ENCODE results near the gene TRPM3.

DNA sequence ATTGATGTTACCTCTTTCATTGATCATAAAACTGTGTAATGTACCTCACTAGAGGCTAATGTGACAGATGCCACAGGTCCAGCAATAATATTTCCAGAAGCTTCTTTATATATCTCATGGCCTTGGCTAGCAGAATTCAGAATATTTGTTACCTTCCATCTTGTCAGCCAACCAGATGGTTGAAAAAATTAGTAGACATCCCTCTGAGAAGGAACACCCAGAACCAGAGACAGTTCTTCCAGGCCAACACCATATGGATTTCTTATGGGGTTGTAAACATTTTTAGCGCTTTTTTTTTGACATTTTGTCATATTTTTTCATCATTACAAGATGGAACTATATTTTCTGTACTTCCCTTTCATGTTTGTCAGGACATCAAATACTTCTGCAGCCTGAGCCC, 428.2 kb downstream of the TRPM3 start:
- TF ChIP-seq POLR2AphosphoS5 (IDR thresholded peaks at IDR 0.05; ENCODE audit: low read depth) = no peak
- TF ChIP-seq, protein P1, sequence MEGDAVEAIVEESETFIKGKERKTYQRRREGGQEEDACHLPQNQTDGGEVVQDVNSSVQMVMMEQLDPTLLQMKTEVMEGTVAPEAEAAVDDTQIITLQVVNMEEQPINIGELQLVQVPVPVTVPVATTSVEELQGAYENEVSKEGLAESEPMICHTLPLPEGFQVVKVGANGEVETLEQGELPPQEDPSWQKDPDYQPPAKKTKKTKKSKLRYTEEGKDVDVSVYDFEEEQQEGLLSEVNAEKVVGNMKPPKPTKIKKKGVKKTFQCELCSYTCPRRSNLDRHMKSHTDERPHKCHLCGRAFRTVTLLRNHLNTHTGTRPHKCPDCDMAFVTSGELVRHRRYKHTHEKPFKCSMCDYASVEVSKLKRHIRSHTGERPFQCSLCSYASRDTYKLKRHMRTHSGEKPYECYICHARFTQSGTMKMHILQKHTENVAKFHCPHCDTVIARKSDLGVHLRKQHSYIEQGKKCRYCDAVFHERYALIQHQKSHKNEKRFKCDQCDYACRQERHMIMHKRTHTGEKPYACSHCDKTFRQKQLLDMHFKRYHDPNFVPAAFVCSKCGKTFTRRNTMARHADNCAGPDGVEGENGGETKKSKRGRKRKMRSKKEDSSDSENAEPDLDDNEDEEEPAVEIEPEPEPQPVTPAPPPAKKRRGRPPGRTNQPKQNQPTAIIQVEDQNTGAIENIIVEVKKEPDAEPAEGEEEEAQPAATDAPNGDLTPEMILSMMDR (IDR thresholded peaks at IDR 0.05; ENCODE audit: insufficient read depth, low read length) = no peak
- no peak for TF ChIP-seq GABPA (IDR thresholded peaks at IDR 0.05; ENCODE audit: low read depth)
